HG03060 (cell line): ENCODE measurements around the gene CBX2.

Experiments used
- ATAC-seq: cut with Tn5 transposase; IDR thresholded peaks from one replicate; pipeline ENCODE4 v1.9.1; 2021; ENCODE audit warnings: low read depth, moderate number of reproducible peaks; ENCODE audit not compliant: unreplicated experiment

The CBX2 gene

GRCh38 chr17:79836510-79836971, 58.6 kb downstream of the CBX2 start:
- no peak for ATAC-seq

DNA sequence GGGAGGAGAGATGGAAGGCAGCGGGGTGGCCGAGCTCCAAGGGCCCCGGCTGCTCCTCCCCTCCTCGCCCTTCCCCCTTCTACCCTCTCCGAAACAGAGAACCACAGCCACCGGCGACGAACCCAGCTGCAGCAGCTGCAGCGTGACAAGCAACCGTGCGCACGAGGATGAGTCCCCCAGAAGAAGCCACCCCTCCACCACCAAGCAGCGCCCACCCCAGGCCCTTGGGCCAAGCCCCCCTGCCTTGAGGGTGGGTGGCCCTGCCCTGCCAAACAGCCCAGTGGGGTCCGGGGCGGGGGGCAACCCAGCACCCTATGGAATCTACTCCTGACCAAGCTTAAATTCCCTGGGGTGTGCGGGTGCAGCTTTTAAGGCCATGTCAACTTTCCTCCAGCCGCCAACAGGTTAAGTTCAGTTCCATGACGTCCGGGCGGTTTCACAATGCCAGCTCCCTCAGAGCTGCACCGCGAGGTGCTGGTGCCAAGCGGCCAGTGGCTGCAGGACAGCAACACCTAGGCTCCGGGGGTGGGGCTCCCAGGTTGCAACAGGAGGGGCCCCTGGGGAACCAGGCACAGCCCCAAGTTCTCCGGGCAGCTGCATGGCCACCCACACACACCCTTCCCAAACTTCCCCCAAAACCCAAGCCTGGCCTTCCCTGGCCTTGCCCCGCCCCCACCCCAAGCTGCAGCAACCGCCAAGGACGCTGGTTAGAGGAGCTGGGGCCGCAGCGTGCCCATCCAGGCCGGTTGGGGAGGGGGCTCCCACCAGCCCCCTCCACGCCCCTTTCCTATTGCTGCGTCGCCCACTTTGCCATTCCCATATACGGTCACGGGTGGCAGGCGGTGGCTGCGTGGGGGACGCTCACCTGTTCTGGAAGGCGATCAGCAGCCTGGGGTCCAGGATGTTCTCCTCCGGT, 59.3 kb downstream of the CBX2 start:
- no peak for ATAC-seq
